Activated T-helper 1 cell treated with anti-CD3 and anti-CD28 coated beads, Interleukin-12 subunit alpha, Interleukin-12 subunit beta, Interleukin-2, Interleukin-4 antibody, amounts not matched to agents 30 ng/mL and 10 ng/mL and 1 ng/mL, durations not matched to agents 14 hours and 24 hours and 36 hours (primary cell): Measurements from ENCODE around the gene SAPCD2. TPM values are rescaled to one million over a fixed set of nuclear protein-coding genes. Genes with fewer than 3 reads are reported as not detected.
"Not testable (repeated sequence)": the region's sequence is repeated elsewhere in the genome, so short reads cannot be mapped to it uniquely, and the experiment has no call there.

Experiments used
- DNase-seq: peaks from one replicate; pipeline ENCODE4 v3.0.0; 2021; ENCODE audit warnings: low spot score
- H3K27ac Mint-ChIP-seq: one replicate; pipeline ENCODE4 v1.8.0; 2021; ENCODE audit warnings: mild to moderate bottlenecking, mixed read lengths
- H3K27me3 Mint-ChIP-seq: one replicate; pipeline ENCODE4 v1.8.0; 2022; ENCODE audit warnings: mild to moderate bottlenecking, moderate library complexity, mixed read lengths; ENCODE audit not compliant: insufficient read depth
- H3K36me3 Mint-ChIP-seq: one replicate; pipeline ENCODE4 v1.8.0; 2021; ENCODE audit warnings: low read depth, mixed read lengths
- H3K4me1 Mint-ChIP-seq: one replicate; pipeline ENCODE4 v1.8.0; 2021; ENCODE audit warnings: low read depth, mixed read lengths
- H3K4me3 Mint-ChIP-seq: one replicate; pipeline ENCODE4 v1.8.0; 2021; ENCODE audit warnings: mild to moderate bottlenecking, moderate library complexity, mixed read lengths
- H3K9me3 Mint-ChIP-seq: one replicate; pipeline ENCODE4 v1.8.0; 2021; ENCODE audit warnings: mixed read lengths
- intact Hi-C: fragments of 100-400 bp; cut with micrococcal nuclease; formaldehyde crosslinking; loops from one replicate; pipeline ENCODE4 v1.15.1; 2024
- total RNA-seq: library from RNA; stranded (reverse); gene quantifications from 2 replicates; pipeline ENCODE4 v1.2.3, GENCODE V29; 2022

Gene SAPCD2
- total RNA-seq, 1 donor from 2014 or later: 25.1 TPM

- Mint-ChIP-seq H3K27me3 (peaks cover 1% of the 10 kb centered on the region), H3K4me3 (no peak overlapping the region), H3K36me3 (peaks cover 2% of the 10 kb centered on the region), H3K27ac (no peak overlapping the region), H3K4me1 (peaks cover 5% of the 10 kb centered on the region), H3K9me3 (no peaks in the 10 kb centered on the region)
- DNase-seq: no peak
- intact Hi-C loops: no loop called here
Measured at GRCh38 chr9:137041124-137041523, 29.2 kb downstream of the SAPCD2 start.

DNA sequence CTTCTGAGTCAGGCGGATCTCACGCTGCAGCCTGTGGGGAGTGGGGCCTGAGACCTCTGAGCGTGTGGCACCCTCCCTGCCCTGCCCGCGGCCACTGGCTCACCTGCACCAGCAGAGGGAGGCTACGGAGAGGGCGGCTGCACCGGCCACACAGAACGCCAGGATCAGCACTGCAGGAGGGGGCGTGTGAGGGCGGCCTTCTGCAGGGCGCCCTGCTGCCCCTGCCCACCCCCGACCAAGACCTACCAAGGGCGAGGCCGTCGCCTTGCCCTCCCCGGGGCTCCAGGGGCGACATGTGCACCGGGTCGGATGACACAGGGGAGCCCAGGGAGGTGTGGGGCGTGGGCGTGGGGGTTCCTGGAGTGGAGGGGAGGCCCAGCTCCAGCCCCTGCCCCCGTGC, 29.8 kb downstream of the SAPCD2 start:
- Mint-ChIP-seq H3K36me3 (peaks cover 2% of the 10 kb centered on the region), H3K27me3 (peaks cover 1% of the 10 kb centered on the region), H3K27ac (no peak overlapping the region), H3K4me3 (no peak overlapping the region), H3K9me3 (no peaks in the 10 kb centered on the region), H3K4me1 (peaks cover 5% of the 10 kb centered on the region)
- intact Hi-C loops: no loop called here
- no peak for DNase-seq

- no peak overlapping the region for H3K4me3 Mint-ChIP-seq
- peaks cover 2% of the 10 kb centered on the region for H3K36me3 Mint-ChIP-seq
- no peak for DNase-seq
- H3K4me1 Mint-ChIP-seq: peaks cover 8% of the 10 kb centered on the region
- intact Hi-C loops: no loop called here
- H3K9me3 Mint-ChIP-seq: no peaks in the 10 kb centered on the region
- peaks cover 1% of the 10 kb centered on the region for H3K27me3 Mint-ChIP-seq
- H3K27ac Mint-ChIP-seq: no peak overlapping the region
Measured at GRCh38 chr9:137039611-137040366, 30.6 kb downstream of the SAPCD2 start.

DNA sequence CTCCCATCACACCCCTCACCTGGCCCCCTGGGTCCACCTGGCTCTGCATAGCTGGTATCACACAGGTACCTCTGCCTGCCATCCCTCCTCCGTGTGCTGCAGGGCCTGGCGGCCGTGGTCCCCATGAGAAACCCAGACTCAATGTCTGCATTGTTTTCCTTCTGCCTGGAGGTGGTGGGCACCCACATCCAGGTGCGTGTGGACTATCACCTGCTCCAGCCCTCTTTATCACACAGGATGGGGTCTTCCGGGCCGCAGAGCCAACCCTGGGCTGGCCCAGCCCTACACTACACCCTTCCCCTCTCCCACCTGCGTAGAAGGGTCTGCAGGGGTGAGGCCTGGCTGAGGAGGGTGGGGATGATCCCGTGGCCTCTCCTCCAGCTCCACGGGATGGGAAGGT, 31.4 kb downstream of the SAPCD2 start:
- Mint-ChIP-seq H3K27me3 (peaks cover 1% of the 10 kb centered on the region), H3K4me1 (peaks cover 12% of the 10 kb centered on the region), H3K9me3 (no peaks in the 10 kb centered on the region), H3K4me3 (no peak overlapping the region), H3K27ac (no peak overlapping the region), H3K36me3 (peaks cover 2% of the 10 kb centered on the region)
- intact Hi-C loops: no loop called here
- DNase-seq: no peak

- Mint-ChIP-seq H3K27ac (no peak overlapping the region), H3K4me3 (no peak overlapping the region), H3K27me3 (no peaks in the 10 kb centered on the region), H3K9me3 (no peaks in the 10 kb centered on the region), H3K36me3 (peaks cover 2% of the 10 kb centered on the region), H3K4me1 (peaks cover 23% of the 10 kb centered on the region)
- intact Hi-C loops: no loop called here
- DNase-seq: no peak
Measured at GRCh38 chr9:137037483-137037882, 32.9 kb downstream of the SAPCD2 start.

- Mint-ChIP-seq H3K36me3 (peaks cover 2% of the 10 kb centered on the region), H3K27ac (no peak overlapping the region), H3K27me3 (no peaks in the 10 kb centered on the region), H3K4me3 (no peak overlapping the region), H3K4me1 (peaks cover 23% of the 10 kb centered on the region), H3K9me3 (no peaks in the 10 kb centered on the region)
- intact Hi-C loops: no loop called here
- DNase-seq: no peak
Measured at GRCh38 chr9:137037035-137037434, 33.3 kb downstream of the SAPCD2 start.

DNA sequence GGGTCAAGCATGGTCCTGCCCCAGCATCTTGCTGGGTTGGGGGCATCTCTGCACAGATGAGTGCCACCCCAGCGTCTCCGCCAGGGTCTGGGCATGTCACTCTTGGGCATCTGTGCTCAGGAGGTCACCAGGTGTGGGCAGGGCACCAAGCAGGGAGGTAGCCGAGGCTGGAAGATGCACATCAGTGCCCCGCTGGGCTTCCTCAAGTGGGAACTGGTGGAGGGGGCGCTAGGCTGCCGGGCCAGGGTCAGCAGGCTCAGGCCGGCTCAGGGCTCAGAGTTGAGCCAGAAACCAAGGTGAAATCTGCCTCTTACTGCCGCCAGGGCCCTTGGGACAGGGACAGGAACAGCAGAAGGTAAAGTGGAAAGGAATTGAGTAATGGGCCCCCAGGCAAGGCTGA, 34.4 kb downstream of the SAPCD2 start:
- no peaks in the 10 kb centered on the region for H3K9me3 Mint-ChIP-seq
- intact Hi-C loops: loop anchor here (1.0 to 2.0 kb wide), 6 partner anchors 32 to 249 kb away; partner anchors contain the start of genes AJM1, EDF1 and PAXX
- peaks cover 2% of the 10 kb centered on the region for H3K36me3 Mint-ChIP-seq

GRCh38 chr9:137035507-137035834, 34.9 kb downstream of the SAPCD2 start:
- peaks cover 27% of the 10 kb centered on the region for H3K4me1 Mint-ChIP-seq
- H3K4me3 Mint-ChIP-seq: no peak overlapping the region
- intact Hi-C loops: loop anchor here (1.0 to 2.0 kb wide), 6 partner anchors 31 to 248 kb away; partner anchors contain the start of genes AJM1, EDF1 and PAXX
- H3K36me3 Mint-ChIP-seq: peaks cover 2% of the 10 kb centered on the region
- no peaks in the 10 kb centered on the region for H3K27me3 Mint-ChIP-seq
- H3K9me3 Mint-ChIP-seq: no peaks in the 10 kb centered on the region
- peak overlapping the region; percentile 87 for H3K27ac Mint-ChIP-seq
- DNase-seq: no peak

More for the DNA sequence above, 34.4 kb downstream of the SAPCD2 start:
- Mint-ChIP-seq H3K27me3 (no peaks in the 10 kb centered on the region), H3K4me1 (peaks cover 23% of the 10 kb centered on the region), H3K4me3 (no peak overlapping the region), H3K27ac (no peak overlapping the region)
- DNase-seq: no peak

DNA sequence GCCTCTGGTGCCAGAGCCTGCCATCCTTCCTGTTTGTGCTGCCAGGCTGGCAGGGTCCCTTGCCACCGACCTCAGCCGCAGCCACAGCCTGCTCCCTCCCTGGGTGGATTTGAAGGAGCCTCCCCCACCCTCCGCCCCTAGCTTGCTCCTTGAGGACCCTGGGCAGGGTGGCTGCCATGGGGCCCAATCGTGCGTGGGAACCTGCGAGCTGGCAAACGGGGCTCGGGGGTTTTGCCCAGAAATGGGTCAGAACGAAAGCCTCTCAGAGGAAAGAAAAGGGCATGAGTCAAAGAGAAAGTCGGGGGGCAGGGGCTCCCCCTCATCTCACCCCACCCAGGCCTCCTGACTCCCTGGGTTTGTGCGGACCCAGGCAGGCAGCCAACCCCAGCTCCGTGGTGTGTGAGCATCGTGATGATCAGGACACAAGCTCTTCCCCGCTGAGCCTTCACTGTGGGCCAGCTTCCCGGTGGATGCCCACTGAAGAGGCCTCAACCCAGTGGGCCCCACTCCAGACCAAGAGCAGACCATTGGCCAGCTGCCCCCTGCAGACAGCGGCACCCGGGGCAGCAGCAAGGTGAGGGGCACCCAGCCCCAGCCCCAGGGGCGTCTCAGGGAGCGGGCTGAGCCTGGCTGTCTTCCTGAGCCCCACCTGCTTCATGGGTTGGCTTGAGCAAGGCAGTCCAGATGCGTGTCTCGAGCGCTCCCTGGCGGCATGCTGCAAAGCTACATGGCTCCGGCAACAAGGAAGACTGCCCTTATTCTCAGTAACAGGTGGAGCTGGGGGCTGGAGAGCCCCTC, 35.4 kb downstream of the SAPCD2 start:
- Mint-ChIP-seq H3K9me3 (no peaks in the 10 kb centered on the region), H3K4me1 (peaks cover 29% of the 10 kb centered on the region), H3K27me3 (no peaks in the 10 kb centered on the region), H3K36me3 (peaks cover 2% of the 10 kb centered on the region), H3K27ac (peak overlapping the region; percentile 87), H3K4me3 (peak overlapping the region; percentile 67)
- intact Hi-C loops: loop anchor here (1.0 to 2.0 kb wide), 6 partner anchors 31 to 248 kb away; partner anchors contain the start of genes AJM1, EDF1 and PAXX
- peak; percentile 79 for DNase-seq

DNA sequence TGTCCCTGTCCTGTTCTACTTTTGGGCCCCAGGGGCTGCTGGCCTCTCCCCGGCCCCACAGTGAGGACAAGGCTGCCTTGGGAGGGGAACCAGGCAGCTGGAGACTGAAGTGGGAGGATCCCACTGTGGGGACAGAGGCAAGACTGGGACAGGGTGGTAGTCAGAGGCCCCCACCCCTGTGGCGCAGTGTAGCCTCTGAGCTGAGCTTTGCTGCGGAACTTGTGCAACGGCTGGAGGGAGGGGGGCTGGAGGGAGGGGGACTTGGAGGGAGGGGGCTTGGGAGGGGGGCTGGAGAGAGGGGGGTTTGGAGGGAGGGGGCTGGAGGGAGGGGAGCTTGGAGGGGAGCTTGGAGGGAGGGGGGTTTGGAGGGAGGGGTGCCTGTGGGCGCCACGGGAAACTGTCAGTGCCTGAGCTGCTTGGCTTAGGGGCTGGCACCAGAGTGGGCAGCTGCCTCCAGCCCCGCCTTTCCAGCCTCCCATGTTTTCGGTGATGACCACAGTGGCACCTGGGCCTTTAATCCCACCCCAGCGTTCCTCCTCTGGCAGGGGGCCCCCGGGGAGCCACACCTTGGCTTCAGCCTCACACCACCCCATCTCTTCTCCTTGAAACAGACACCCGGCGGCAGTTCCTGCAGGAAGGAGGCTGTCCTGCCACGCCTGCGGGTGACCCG, 36.2 kb downstream of the SAPCD2 start:
- intact Hi-C loops: loop anchor here (2.0 kb wide), 3 partner anchors 33 to 191 kb away; partner anchors contain the start of genes AJM1 and PAXX
- H3K9me3 Mint-ChIP-seq: no peaks in the 10 kb centered on the region
- H3K27ac Mint-ChIP-seq: peak overlapping the region; percentile 87
- DNase-seq: no peak
- peak overlapping the region; percentile 67 for H3K4me3 Mint-ChIP-seq
- H3K36me3 Mint-ChIP-seq: peaks cover 2% of the 10 kb centered on the region
- peaks cover 36% of the 10 kb centered on the region for H3K4me1 Mint-ChIP-seq
- no peaks in the 10 kb centered on the region for H3K27me3 Mint-ChIP-seq

GRCh38 chr9:137033481-137033880, 36.9 kb downstream of the SAPCD2 start:
- DNase-seq, H3K36me3 Mint-ChIP-seq, H3K27ac Mint-ChIP-seq, intact Hi-C loops, H3K9me3 Mint-ChIP-seq, H3K27me3 Mint-ChIP-seq, H3K4me3 Mint-ChIP-seq: not testable (repeated sequence)
- peaks cover 41% of the 10 kb centered on the region for H3K4me1 Mint-ChIP-seq

DNA sequence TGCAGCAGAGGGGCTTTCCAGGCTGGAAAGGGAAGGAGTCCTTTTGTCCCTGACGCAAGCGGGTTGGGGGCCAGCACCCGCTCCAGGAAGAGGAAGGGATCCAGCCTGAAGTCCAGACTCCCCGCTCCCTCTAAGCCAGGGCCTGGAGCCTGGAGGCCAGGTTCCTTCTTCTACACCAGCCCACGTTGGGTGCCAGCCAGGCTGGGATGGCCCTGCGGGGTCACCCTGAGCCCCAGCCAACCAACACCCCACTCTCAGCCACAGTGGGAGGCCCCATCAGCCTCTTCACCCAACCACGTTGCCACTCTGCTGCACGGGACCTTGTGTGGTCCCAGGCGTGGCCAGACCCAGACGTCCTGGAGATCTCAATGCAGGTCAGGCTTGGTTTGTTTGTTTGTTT, 37.5 kb downstream of the SAPCD2 start:
- Mint-ChIP-seq H3K9me3 (no peaks in the 10 kb centered on the region), H3K4me3 (no peak overlapping the region), H3K4me1 (peaks cover 41% of the 10 kb centered on the region), H3K27me3 (no peaks in the 10 kb centered on the region), H3K27ac (no peak overlapping the region), H3K36me3 (no peaks in the 10 kb centered on the region)
- intact Hi-C loops: no loop called here
- no peak for DNase-seq
